HFF-Myc (cell line): ENCODE measurements around the gene OR2V2.

Source experiments
- DNase-seq: peaks from one replicate; pipeline ENCODE4 v3.0.0-alpha.2; 2011; ENCODE audit warnings: low read depth; ENCODE audit errors: extremely low read depth
- H3K4me3 ChIP-seq: replicated peaks from 2 replicates; pipeline ENCODE4 v1.5.1; 2011; ENCODE audit warnings: low read depth, mild to moderate bottlenecking, control low read depth, low read length
- CTCF ChIP-seq: IDR thresholded peaks from 2 replicates; pipeline ENCODE4 v1.5.1; 2012; ENCODE audit warnings: mild to moderate bottlenecking, low read depth, low read length, control low read depth; ENCODE audit errors: missing control alignments

Gene OR2V2

GRCh38 chr5:181130832-181131496 is 16.4 kb upstream of the OR2V2 start, which contains the start of gene OR2V1:
OR2V1 (minus strand) TSS chr5:181131169; CDS start chr5:181125304, 5,865 bp downstream.
- no peak for DNase-seq
- no peak within 1 kb of the TSS for H3K4me3 ChIP-seq
- no peak for TF ChIP-seq CTCF

GRCh38 chr5:181131514-181131913 is 15.9 kb upstream of the OR2V2 start:
- DNase-seq, result no peak
- no peak for TF ChIP-seq CTCF
- no peak overlapping the region for H3K4me3 ChIP-seq

- no peak for TF ChIP-seq CTCF
- no peak overlapping the region for H3K4me3 ChIP-seq
- no peak for DNase-seq
Observed at GRCh38 chr5:181133083-181133482, 14.3 kb upstream of the OR2V2 start.

- DNase-seq, result peak; percentile 53
- H3K4me3 ChIP-seq, result no peak overlapping the region
Observed at GRCh38 chr5:181133610-181134231, 13.7 kb upstream of the OR2V2 start.

GRCh38 chr5:181134259-181134658 is 13.1 kb upstream of the OR2V2 start:
- TF ChIP-seq CTCF, result no peak
- no peak overlapping the region for H3K4me3 ChIP-seq
- DNase-seq, result no peak

More at GRCh38 chr5:181133610-181134231, 13.7 kb upstream of the OR2V2 start:
- no peak for TF ChIP-seq CTCF

GRCh38 chr5:181136361-181136955 is 10.9 kb upstream of the OR2V2 start:
- TF ChIP-seq CTCF, result no peak
- no peak for DNase-seq
- H3K4me3 ChIP-seq, result no peak overlapping the region
